Fibroblast of skin of right quadriceps (primary cell): ENCODE measurements around the gene SAFB.

Experiments
- DNase-seq: peaks from one replicate; pipeline ENCODE4 v3.0.0-alpha.2; 2013

Gene SAFB

GRCh38 chr19:5703819-5704818 is 81.2 kb downstream of the SAFB start:
- no peak for DNase-seq

GRCh38 chr19:5705552-5705951 is 82.7 kb downstream of the SAFB start:
- DNase-seq, result no peak

- no peak for DNase-seq
These were observed 84.1 kb downstream of the SAFB start for GRCh38 chr19:5706876-5707573.

GRCh38 chr19:5707576-5708575 is 85.0 kb downstream of the SAFB start:
- no peak for DNase-seq

GRCh38 chr19:5711025-5711424 is 88.1 kb downstream of the SAFB start:
- DNase-seq, result no peak

- DNase-seq, result no peak
These were observed 88.9 kb downstream of the SAFB start for GRCh38 chr19:5711713-5712161.

- DNase-seq, result no peak
These were observed 90.3 kb downstream of the SAFB start for GRCh38 chr19:5713228-5713627.

GRCh38 chr19:5714816-5715215 is 91.9 kb downstream of the SAFB start:
- no peak for DNase-seq

GRCh38 chr19:5717215-5717935 is 94.5 kb downstream of the SAFB start:
- no peak for DNase-seq
